HEK293T (cell line): Measurements from ENCODE around the gene TBC1D5.

Experiments
- ARNT ChIP-seq: fragments of 450-650 bp; IDR thresholded peaks from 2 replicates; pipeline ENCODE4 v1.6.1; 2017; ENCODE audit warnings: mild to moderate bottlenecking
- CTBP1 ChIP-seq: fragments of 450-650 bp; IDR thresholded peaks from 2 replicates; pipeline ENCODE4 v1.6.1; 2016; ENCODE audit warnings: borderline replicate concordance
- FOXA1 ChIP-seq: fragments of 450-650 bp; IDR thresholded peaks from 2 replicates; pipeline ENCODE4 v1.6.1; 2016; ENCODE audit warnings: mild to moderate bottlenecking
- FOXM1 ChIP-seq: fragments of 450-650 bp; IDR thresholded peaks from 2 replicates; pipeline ENCODE4 v1.6.1; 2017; ENCODE audit warnings: mild to moderate bottlenecking, borderline replicate concordance
- HDGF ChIP-seq: fragments of 450-650 bp; IDR thresholded peaks from 2 replicates; pipeline ENCODE4 v1.6.1; 2017; ENCODE audit warnings: antibody characterized with exemption, borderline replicate concordance
- L3MBTL2 ChIP-seq: fragments of 450-650 bp; conservative IDR thresholded peaks from 2 replicates; pipeline ENCODE4 v1.6.1; 2016; ENCODE audit warnings: mild to moderate bottlenecking
- LEF1 ChIP-seq: fragments of 450-650 bp; IDR thresholded peaks from 2 replicates; pipeline ENCODE4 v1.6.1; 2017; ENCODE audit warnings: mild to moderate bottlenecking, borderline replicate concordance
- NFRKB ChIP-seq: fragments of 450-650 bp; IDR thresholded peaks from 2 replicates; pipeline ENCODE4 v1.6.1; 2016; ENCODE audit warnings: mild to moderate bottlenecking, moderate library complexity
- PKNOX1 ChIP-seq: fragments of 450-650 bp; IDR thresholded peaks from 2 replicates; pipeline ENCODE4 v1.6.1; 2016
- SP1 ChIP-seq: fragments of 450-650 bp; IDR thresholded peaks from 2 replicates; pipeline ENCODE4 v1.6.1; 2017
- TARDBP ChIP-seq: fragments of 450-650 bp; IDR thresholded peaks from 2 replicates; pipeline ENCODE4 v1.6.1; 2016

- TF ChIP-seq PKNOX1 (no peak), FOXA1 (no peak), FOXM1 (no peak), ARNT (no peak), CTBP1 (no peak), SP1 (no peak), NFRKB (no peak), HDGF (no peak), LEF1 (no peak), TARDBP (no peak), L3MBTL2 (no peak)
These were observed 385.3 kb downstream of the TBC1D5 start for GRCh38 chr3:17357035-17357710.
